Heart left ventricle (tissue), 16 donors: ENCODE data around the gene RAP2B. TPM values are rescaled to one million over a fixed set of nuclear protein-coding genes. Genes with fewer than 3 reads are reported as not detected.

Experiments
- ATAC-seq, 4 donors: fragments of 200-7000 bp; cut with Tn5 transposase; one replicate each; pipeline ENCODE4 v1.9.1; 2020 to 2022; ENCODE audit warnings: moderate library complexity in 4 of 4, mild to moderate bottlenecking in 3 of 4, moderate number of reproducible peaks in 1 of 4
- DNase-seq, 5 donors: peaks; one replicate each; pipeline ENCODE4 v3.0.0-alpha.2; 2020
- H3K27ac ChIP-seq, 12 donors: fragments of 200-600 bp; sonication (generic) in 4 of 12; one replicate each; pipeline versions ENCODE4 v1.5.0 to v1.8.0; 2016 to 2022; ENCODE audit warnings: mild to moderate bottlenecking in 2 of 12
- H3K27me3 ChIP-seq, 9 donors: fragments of 200-600 bp; sonication (generic) in 2 of 9; one replicate each; pipeline versions ENCODE4 v1.5.1 to v1.8.0; 2016 to 2022; ENCODE audit warnings: mild to moderate bottlenecking in 3 of 9
- H3K36me3 ChIP-seq, 9 donors: fragments of 200-600 bp; sonication (generic) in 2 of 9; one replicate each; pipeline versions ENCODE4 v1.5.0 to v1.8.0; 2018 to 2022; ENCODE audit warnings: mild to moderate bottlenecking in 2 of 9
- H3K4me1 ChIP-seq, 12 donors: fragments of 200-600 bp; sonication (generic) in 4 of 12; one replicate each; pipeline versions ENCODE4 v1.5.0 to v1.8.0; 2016 to 2022; ENCODE audit warnings: mild to moderate bottlenecking in 3 of 12
- H3K4me3 ChIP-seq, 12 donors: fragments of 200-600 bp; sonication (generic) in 4 of 12; one replicate each; pipeline versions ENCODE4 v1.5.0 to v1.8.0; 2017 to 2022; ENCODE audit warnings: mild to moderate bottlenecking in 9 of 12, moderate library complexity in 4 of 12
- H3K9me3 ChIP-seq, 12 donors: fragments of 200-600 bp; sonication (generic) in 4 of 12; one replicate each; pipeline versions ENCODE4 v1.5.0 to v1.8.0; 2016 to 2022; ENCODE audit warnings: mild to moderate bottlenecking in 1 of 12
- CTCF ChIP-seq, 12 donors: fragments of 200-600 bp; sonication (generic) in 4 of 12; IDR thresholded peaks; one replicate each; pipeline versions ENCODE4 v1.5.0 to v1.8.0; 2018 to 2022; ENCODE audit warnings: antibody characterized with exemption in 12 of 12, mild to moderate bottlenecking in 5 of 12
- POLR2A ChIP-seq, 2 donors: fragments of 450-650 bp; IDR thresholded peaks; one replicate each; pipeline ENCODE4 v1.6.1; 2017; ENCODE audit warnings: antibody characterized with exemption in 2 of 2, mild to moderate bottlenecking in 2 of 2, moderate library complexity in 2 of 2
- WGBS, 4 donors: extraction: QIAGEN DNeasy Blood & Tissue Kit in 2 of 4; methylation state at CpG; one replicate each; pipeline versions ENCODE4 v1.1.5 to v1.1.7; 2013 to 2018; 5-methylcytosine and 5-hydroxymethylcytosine counted together
- intact Hi-C, 10 donors: fragments of 100-400 bp; cut with DNase I; formaldehyde crosslinking; loops; one replicate each; pipeline versions ENCODE4 v1.11.1 to v1.14.2; 2022
- polyA plus RNA-seq, 2 donors: library from polyadenylated mRNA; stranded (reverse); fragments of 200-250 nt; gene quantifications; one replicate each; pipeline ENCODE4 v1.2.3, GENCODE V29; 2013
- total RNA-seq, 9 donors: library from RNA; depleted of rRNA in 2 of 9; stranded (reverse); fragments of >200 nt in 2 of 9; fragmentation: NEBNext Ultra II Directional in 3 of 9; extraction: Animal tissue kit (Norgen Biotek cat#: 25700) in 3 of 9; gene quantifications; one replicate each; pipeline versions ENCODE4 v1.1.0 to v1.2.4, GENCODE V29; 2016 to 2023
- donor health status: ischemic (EF 13 %, LVEDD 7.1; RV severe dilation, severe dysfunction).
- donor health status: healthy with polysubstance abuse.
- donor health status: DM: no; HTN: yes; CAD: no.
- donor health status: DM: no; HTN: no; CAD: no.
- donor health status: ischemic (EF 25% LVEDD 6.9; RV normal size, moderate dysfunction).
- donor health status: ischemic (EF 25% LVEDD 5.7; RV mildly dilated, moderate dysfunction).
- donor health status: healthy.
- donor health status: DM: yes; HTN: yes; CAD: no.
- donor health status: ischemic (EF 35%, LVEDD 5.7; RV mildly dilated, moderate dysfunction).
- donor health status: nonischemic (EF 11% LVEDD 7.7; RV severe dilation, severe dysfunction).
- donor health status: DM: yes; HTN: yes; CAD: no.
- donor health status: PGD.
- donor health status: ischemic (EF 29% LVEDD 5.4; RV normal size, mild dysfunction).
- donor health status: nonischemic (EF 23%, LVEDD 6.1; RV moderate dilation, normal function).

Gene RAP2B
- total and polyA plus RNA-seq, 11 donors, result 0.99 to 23.8 (median 3.6) TPM

DNA sequence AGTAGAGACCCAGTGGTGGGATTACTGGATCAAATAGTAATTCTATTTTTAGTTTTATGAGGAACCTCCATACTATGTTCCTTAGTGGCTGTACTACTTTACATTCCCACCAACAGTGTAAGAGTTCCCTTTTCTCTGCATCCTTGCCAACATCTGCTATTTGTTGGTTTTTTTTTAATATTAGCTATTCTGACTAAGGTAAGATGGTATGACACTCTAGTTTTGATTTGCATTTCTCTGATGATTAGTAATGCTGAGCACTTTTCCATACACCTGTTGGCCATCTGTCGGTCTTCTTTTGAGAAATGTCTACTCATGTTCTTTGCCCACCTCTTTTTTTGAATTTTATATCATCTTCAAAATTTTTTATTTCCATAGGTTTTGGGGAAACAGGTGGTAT, 34.2 kb upstream of the RAP2B start:
- H3K9me3 ChIP-seq, result peaks cover 0 to 23% (median 5%) of the 10 kb centered on the region in 12 donors
- H3K4me1 ChIP-seq, result peaks cover 0 to 25% (median 0%) of the 10 kb centered on the region in 12 donors
- no peak overlapping the region for H3K4me3 ChIP-seq
- no peak overlapping the region for H3K27ac ChIP-seq
- H3K36me3 ChIP-seq, result no peaks in the 10 kb centered on the region
- no peak for TF ChIP-seq POLR2A (IDR thresholded peaks at IDR 0.05)
- no peak for TF ChIP-seq CTCF (IDR thresholded peaks at IDR 0.05)
- intact Hi-C loops, result no loop called here
- no peaks in the 10 kb centered on the region for H3K27me3 ChIP-seq
- DNase-seq (no peak), ATAC-seq (no peak)
- 85 to 94% (median 87%) methylated on average over 1 of the region's 1 CpG for WGBS, 4 donors

DNA sequence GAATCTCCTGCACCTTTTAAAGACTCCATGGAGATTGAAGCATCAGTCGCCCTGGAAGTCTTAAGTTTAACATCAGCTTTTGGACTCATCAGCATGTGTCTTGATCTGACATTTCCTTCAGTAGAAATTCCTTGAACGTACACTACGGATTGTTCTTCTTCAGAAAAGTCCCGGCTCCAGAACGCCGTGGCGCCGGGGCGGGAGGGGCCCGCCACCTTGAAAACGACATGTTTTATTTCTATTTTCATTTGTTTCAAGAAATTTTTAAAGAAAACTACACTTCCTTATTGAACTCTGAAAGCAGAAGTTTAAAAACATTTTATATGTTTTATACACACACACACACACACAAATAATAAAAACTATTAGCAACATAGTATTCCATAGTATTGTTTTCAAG, 32.6 kb upstream of the RAP2B start:
- no peak for DNase-seq
- H3K27me3 ChIP-seq, result no peaks in the 10 kb centered on the region
- intact Hi-C loops, result no loop called here
- WGBS, 4 donors, result 84 to 89% (median 86%) methylated on average over 11 of the region's 11 CpGs
- H3K36me3 ChIP-seq, result no peaks in the 10 kb centered on the region
- peaks cover 0 to 13% (median 2%) of the 10 kb centered on the region in 12 donors for H3K9me3 ChIP-seq
- H3K4me3 ChIP-seq, result no peak overlapping the region
- no peak for ATAC-seq
- peak overlapping the region in 1 of 12 donors; percentile 15 for H3K27ac ChIP-seq
- peaks cover 0 to 25% (median 0%) of the 10 kb centered on the region in 12 donors for H3K4me1 ChIP-seq
- no peak for TF ChIP-seq POLR2A (IDR thresholded peaks at IDR 0.05)
- no peak for TF ChIP-seq CTCF (IDR thresholded peaks at IDR 0.05)

- intact Hi-C loops, result no loop called here
- H3K4me3 ChIP-seq, result no peak overlapping the region
- no peaks in the 10 kb centered on the region for H3K36me3 ChIP-seq
- ATAC-seq, result no peak
- no peaks in the 10 kb centered on the region for H3K27me3 ChIP-seq
- no peak for TF ChIP-seq CTCF (IDR thresholded peaks at IDR 0.05)
- TF ChIP-seq POLR2A (IDR thresholded peaks at IDR 0.05), result no peak
- peak overlapping the region in 1 of 12 donors; percentile 15 for H3K27ac ChIP-seq
- peaks cover 0 to 25% (median 0%) of the 10 kb centered on the region in 12 donors for H3K4me1 ChIP-seq
- 94 to 97% (median 95%) methylated on average over 3 of the region's 3 CpGs for WGBS, 4 donors
- peaks cover 0 to 10% (median 0%) of the 10 kb centered on the region in 12 donors for H3K9me3 ChIP-seq
- DNase-seq, result no peak
Observed at GRCh38 chr3:153129866-153130265, 32.2 kb upstream of the RAP2B start.

DNA sequence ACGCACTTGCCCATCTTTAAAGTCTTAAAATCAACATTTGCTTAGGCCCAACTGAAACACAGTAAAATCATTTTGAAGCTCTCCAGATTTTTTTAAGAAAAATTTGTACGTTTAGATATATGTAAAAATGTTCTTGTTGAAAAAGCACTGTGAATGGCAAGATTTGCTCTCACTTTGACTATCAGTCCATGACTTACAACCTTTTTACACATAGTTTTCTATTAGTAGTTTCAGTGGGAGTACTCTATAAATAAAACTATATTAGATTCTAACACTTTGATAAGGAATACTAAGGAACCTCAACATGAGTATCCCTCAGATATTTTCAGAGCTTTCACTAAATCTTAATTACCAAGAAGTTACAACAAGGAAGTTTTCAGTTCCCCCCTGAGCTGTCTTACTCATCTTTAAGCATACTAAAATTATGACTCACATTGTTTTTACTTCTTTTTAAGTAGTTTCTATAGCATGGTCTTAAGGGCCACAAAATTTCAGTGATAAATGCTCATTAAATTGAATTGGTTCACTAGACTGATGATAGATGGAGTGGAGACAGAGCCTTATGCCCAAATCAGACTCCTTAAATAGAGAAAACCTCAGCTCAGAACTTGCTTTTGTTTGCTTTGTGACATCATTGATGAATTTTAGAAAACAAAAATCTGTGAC, 31.6 kb upstream of the RAP2B start:
- H3K4me1 ChIP-seq, result peaks cover 0 to 25% (median 0%) of the 10 kb centered on the region in 12 donors
- H3K4me3 ChIP-seq, result no peak overlapping the region
- intact Hi-C loops, result no loop called here
- no peak for ATAC-seq
- no peaks in the 10 kb centered on the region for H3K27me3 ChIP-seq
- 84 to 91% (median 86%) methylated on average over 2 of the region's 2 CpGs for WGBS, 4 donors
- H3K27ac ChIP-seq, result peak overlapping the region in 1 of 12 donors; percentile 15
- peaks cover 0 to 4% (median 0%) of the 10 kb centered on the region in 12 donors for H3K9me3 ChIP-seq
- no peak for DNase-seq
- H3K36me3 ChIP-seq, result no peaks in the 10 kb centered on the region
- no peak for TF ChIP-seq CTCF (IDR thresholded peaks at IDR 0.05)
- no peak for TF ChIP-seq POLR2A (IDR thresholded peaks at IDR 0.05)
